CD14-positive monocyte (primary cell): ENCODE measurements around the gene SUSD1. TPM values are rescaled to one million over a fixed set of nuclear protein-coding genes. Genes with fewer than 3 reads are reported as not detected.

ENCODE experiments used
- DNase-seq, 3 donors: peaks; one replicate each; pipeline ENCODE4 v3.0.0-alpha.2; 2011 to 2022
- H2AFZ ChIP-seq: 2 replicates; pipeline ENCODE4 v1.6.0; 2012; ENCODE audit warnings: mild to moderate bottlenecking, low read depth, low read length, inconsistent platforms; ENCODE audit not compliant: insufficient read depth, poor library complexity, severe bottlenecking
- H3K27ac ChIP-seq, 2 donors: 1 replicate in 1 of 2; 2 replicates in 1 of 2; pipeline ENCODE4 v1.5.1; 2012 to 2013; ENCODE audit warnings: low read length in 2 of 2, control low read depth in 1 of 2, inconsistent platforms in 1 of 2, low read depth in 1 of 2, mild to moderate bottlenecking in 1 of 2
- H3K27me3 ChIP-seq, 2 donors: one replicate each; pipeline versions ENCODE4 v1.6.0 to v1.6.1; 2011 to 2013; ENCODE audit warnings: low read length in 2 of 2; ENCODE audit not compliant: control insufficient read depth in 2 of 2, insufficient read depth in 2 of 2
- H3K36me3 ChIP-seq, 2 donors: replicated peaks in 1 of 2; 1 replicate in 1 of 2; 2 replicates in 1 of 2; pipeline versions ENCODE4 v1.5.1 to v1.6.1; 2012 to 2013; ENCODE audit warnings: low read length in 2 of 2, control low read depth in 1 of 2, inconsistent platforms in 1 of 2, mild to moderate bottlenecking in 1 of 2; ENCODE audit not compliant: insufficient read depth in 2 of 2, control insufficient read depth in 1 of 2
- H3K4me1 ChIP-seq, 2 donors: 1 replicate in 1 of 2; 2 replicates in 1 of 2; pipeline versions ENCODE4 v1.5.1 to v1.6.1; 2012 to 2013; ENCODE audit warnings: low read length in 2 of 2, control low read depth in 1 of 2, inconsistent platforms in 1 of 2, mild to moderate bottlenecking in 1 of 2, moderate library complexity in 1 of 2; ENCODE audit not compliant: insufficient read depth in 2 of 2, control insufficient read depth in 1 of 2
- H3K4me2 ChIP-seq: replicated peaks from 2 replicates; pipeline ENCODE3; 2012; ENCODE audit warnings: low read length, moderate library complexity, mild to moderate bottlenecking; ENCODE audit not compliant: poor library complexity, severe bottlenecking; ENCODE audit errors: extremely low read depth
- H3K4me3 ChIP-seq, 3 experiments: fragments of 200-600 bp in 1 of 3; sonication (generic) in 1 of 3; replicated peaks in 1 of 3; 1 replicate in 2 of 3; 2 replicates in 1 of 3; pipeline ENCODE4 v1.5.1; 2011 to 2013; ENCODE audit warnings: low read length in 3 of 3, mild to moderate bottlenecking in 3 of 3, control low read depth in 2 of 3, low read depth in 2 of 3, inconsistent platforms in 1 of 3, moderate library complexity in 1 of 3
- H3K79me2 ChIP-seq: 2 replicates; pipeline ENCODE4 v1.6.0; 2012; ENCODE audit warnings: mild to moderate bottlenecking, control low read depth, inconsistent platforms, low read length, moderate library complexity; ENCODE audit not compliant: insufficient read depth
- H3K9ac ChIP-seq: 2 replicates; pipeline ENCODE4 v1.6.0; 2017; ENCODE audit warnings: low read length, mild to moderate bottlenecking; ENCODE audit not compliant: insufficient read depth, poor library complexity, severe bottlenecking
- H3K9me3 ChIP-seq, 2 donors: replicated peaks in 1 of 2; 1 replicate in 1 of 2; 2 replicates in 1 of 2; pipeline versions ENCODE4 v1.5.1 to v1.6.1; 2012 to 2013; ENCODE audit warnings: low read length in 2 of 2, control low read depth in 1 of 2; ENCODE audit not compliant: control insufficient read depth in 1 of 2, insufficient read depth in 1 of 2
- H4K20me1 ChIP-seq: 2 replicates; pipeline ENCODE4 v1.6.0; 2012; ENCODE audit warnings: mild to moderate bottlenecking, low read length, control low read depth, moderate library complexity; ENCODE audit not compliant: insufficient read depth
- H3K27ac Mint-ChIP-seq, 7 donors: one replicate each; pipeline ENCODE4 v1.8.0; 2020; ENCODE audit warnings: mild to moderate bottlenecking in 7 of 7, mixed read lengths in 7 of 7, moderate library complexity in 6 of 7, inconsistent platforms in 2 of 7
- H3K27me3 Mint-ChIP-seq, 3 donors: one replicate each; pipeline ENCODE4 v1.8.0; 2021 to 2022; ENCODE audit warnings: low read depth in 3 of 3, mild to moderate bottlenecking in 3 of 3, mixed read lengths in 3 of 3, moderate library complexity in 3 of 3, inconsistent platforms in 1 of 3
- H3K36me3 Mint-ChIP-seq, 2 donors: one replicate each; pipeline ENCODE4 v1.8.0; 2020; ENCODE audit warnings: mixed read lengths in 2 of 2, inconsistent platforms in 1 of 2, mild to moderate bottlenecking in 1 of 2
- H3K4me1 Mint-ChIP-seq: one replicate; pipeline ENCODE4 v1.8.0; 2020; ENCODE audit warnings: mild to moderate bottlenecking, mixed read lengths
- H3K4me3 Mint-ChIP-seq, 2 donors: one replicate each; pipeline ENCODE4 v1.8.0; 2020; ENCODE audit warnings: mild to moderate bottlenecking in 2 of 2, mixed read lengths in 2 of 2, moderate library complexity in 1 of 2
- H3K9me3 Mint-ChIP-seq, 7 donors: one replicate each; pipeline ENCODE4 v1.8.0; 2020 to 2022; ENCODE audit warnings: mixed read lengths in 7 of 7, mild to moderate bottlenecking in 6 of 7, moderate library complexity in 6 of 7, inconsistent platforms in 2 of 7
- CTCF ChIP-seq: fragments of 200-600 bp; IDR thresholded peaks from one replicate; pipeline ENCODE4 v1.8.0; 2022; ENCODE audit warnings: antibody characterized with exemption, mild to moderate bottlenecking
- WGBS: methylation state at CpG from one replicate; pipeline ENCODE4 v1.1.5; 2013; ENCODE audit warnings: missing lambda C conversion rate; ENCODE audit not compliant: insufficient coverage; 5-methylcytosine and 5-hydroxymethylcytosine counted together
- intact Hi-C, 2 donors: fragments of 100-400 bp; cut with micrococcal nuclease; formaldehyde crosslinking; loops; one replicate each; pipeline versions ENCODE4 v1.15.0 to v1.15.1; 2023
- polyA plus RNA-seq, 3 donors: library from polyadenylated mRNA; depleted of rRNA in 1 of 3; unstranded in 2 of 3; stranded (reverse) in 1 of 3; fragments of 300-500 nt in 2 of 3; fragments of >200 nt in 1 of 3; fragmentation: Illumina TruSeq in 2 of 3; gene quantifications; 1 replicate in 2 of 3; 2 replicates in 1 of 3; pipeline ENCODE4 v1.2.3, GENCODE V29; 2012 to 2021

Gene SUSD1
- polyA plus RNA-seq, 3 donors, result 29.1 to 42.3 (median 30.9) TPM

- peak overlapping the region in 1 of 2 donors; percentile 76 for H3K27ac ChIP-seq
- no peak overlapping the region for H3K4me3 ChIP-seq
- H3K27me3 ChIP-seq, result no peaks in the 10 kb centered on the region
- no peak overlapping the region for H2AFZ ChIP-seq
- Mint-ChIP-seq H3K4me3 (no peak overlapping the region), H3K36me3 (peaks cover 0 to 4% of the 10 kb centered on the region in 2 donors), H3K27ac (peak overlapping the region in 2 of 7 donors; percentile 58 to 72), H3K27me3 (no peaks in the 10 kb centered on the region), H3K4me1 (peaks cover 54% of the 10 kb centered on the region), H3K9me3 (peaks cover 2 to 11% (median 5%) of the 10 kb centered on the region in 7 donors)
- H3K9ac ChIP-seq, result no peak overlapping the region
- WGBS, result no CpG with 5 or more reads among the region's 4 CpGs
- H3K36me3 ChIP-seq, result no peaks in the 10 kb centered on the region
- H3K4me1 ChIP-seq, result peaks cover 64 to 67% of the 10 kb centered on the region in 2 donors
- no peaks in the 10 kb centered on the region for H3K79me2 ChIP-seq
- no peaks in the 10 kb centered on the region for H4K20me1 ChIP-seq
- H3K4me2 ChIP-seq, result no peak overlapping the region
- DNase-seq, result no peak
- intact Hi-C loops, result loop anchor here in 1 of 2 donors (5.0 kb wide), 1 partner anchor 572 kb away; the partner anchor contains the start of gene SNX30
- H3K9me3 ChIP-seq, result peaks cover 0 to 4% of the 10 kb centered on the region in 2 donors
- TF ChIP-seq CTCF, result no peak
Observed at GRCh38 chr9:112179816-112180215, 4.7 kb upstream of the SUSD1 start.

- H3K36me3 Mint-ChIP-seq, result peaks cover 17 to 19% of the 10 kb centered on the region in 2 donors
- Histone ChIP-seq H4K20me1 (no peaks in the 10 kb centered on the region), H3K9me3 (no peaks in the 10 kb centered on the region), H3K4me2 (no peak overlapping the region), H3K4me3 (no peak overlapping the region), H2AFZ (peak overlapping the region; percentile 23), H3K79me2 (peaks cover 30% of the 10 kb centered on the region), H3K27me3 (no peaks in the 10 kb centered on the region), H3K27ac (peak overlapping the region in 1 of 2 donors; percentile 43), H3K4me1 (peaks cover 88 to 93% of the 10 kb centered on the region in 2 donors), H3K9ac (no peak overlapping the region), H3K36me3 (no peaks in the 10 kb centered on the region)
- WGBS, result no CpG with 5 or more reads among the region's 5 CpGs
- peak in 2 of 3 donors; percentile 15 to 72 for DNase-seq
- peaks cover 0 to 2% (median 0%) of the 10 kb centered on the region in 3 donors for H3K27me3 Mint-ChIP-seq
- peaks cover 0 to 5% (median 0%) of the 10 kb centered on the region in 7 donors for H3K9me3 Mint-ChIP-seq
- intact Hi-C loops, result loop anchor here in 1 of 2 donors (2.0 kb wide), 1 partner anchor 154 kb away; no protein-coding TSS in a partner anchor
- no peak for TF ChIP-seq CTCF
- H3K4me1 Mint-ChIP-seq, result peaks cover 81% of the 10 kb centered on the region
- peak overlapping the region in 1 of 2 donors; percentile 68 for H3K4me3 Mint-ChIP-seq
- peak overlapping the region; percentile 50 to 97 (median 96) for H3K27ac Mint-ChIP-seq
Observed at GRCh38 chr9:112176524-112176923, 1.4 kb upstream of the SUSD1 start.
